Measurements from ENCODE around the gene NMRAL1.

NMRAL1 gene

GRCh38 chr16:4512473-4512872 lies 38.0 kb upstream of the NMRAL1 start:
- no peak for TF ChIP-seq CTCF (IDR thresholded peaks at IDR 0.05)
- no peak overlapping the region for H3K27ac Mint-ChIP-seq
- peaks cover 2% of the 10 kb centered on the region for H3K27me3 Mint-ChIP-seq (ENCODE audit: low read depth, poor library complexity)
- no peaks in the 10 kb centered on the region for H3K9me3 Mint-ChIP-seq
- no peaks in the 10 kb centered on the region for H3K36me3 Mint-ChIP-seq (ENCODE audit: low read depth)
- H3K4me3 Mint-ChIP-seq, result no peak overlapping the region
- H3K4me1 Mint-ChIP-seq, result no peaks in the 10 kb centered on the region
- DNase-seq, result no peak

GRCh38 chr16:4511441-4512082 lies 37.1 kb upstream of the NMRAL1 start:
- Mint-ChIP-seq H3K4me1 (no peaks in the 10 kb centered on the region), H3K9me3 (no peaks in the 10 kb centered on the region), H3K36me3 (ENCODE audit: low read depth) (no peaks in the 10 kb centered on the region), H3K27me3 (ENCODE audit: low read depth, poor library complexity) (peaks cover 2% of the 10 kb centered on the region), H3K27ac (no peak overlapping the region), H3K4me3 (no peak overlapping the region)
- DNase-seq, result peak; percentile 70
- TF ChIP-seq CTCF (IDR thresholded peaks at IDR 0.05), result peak; percentile 58

- H3K27ac Mint-ChIP-seq, result peak overlapping the region; percentile 25
These were observed 36.5 kb upstream of the NMRAL1 start for GRCh38 chr16:4510747-4511426.

GRCh38 chr16:4510131-4510530 lies 35.7 kb upstream of the NMRAL1 start:
- Mint-ChIP-seq H3K36me3 (ENCODE audit: low read depth) (no peaks in the 10 kb centered on the region), H3K4me3 (no peak overlapping the region), H3K4me1 (no peaks in the 10 kb centered on the region), H3K27ac (peak overlapping the region; percentile 37), H3K27me3 (ENCODE audit: low read depth, poor library complexity) (no peaks in the 10 kb centered on the region), H3K9me3 (no peaks in the 10 kb centered on the region)
- no peak for TF ChIP-seq CTCF (IDR thresholded peaks at IDR 0.05)
- no peak for DNase-seq

More at GRCh38 chr16:4510747-4511426, 36.5 kb upstream of the NMRAL1 start:
- no peak for TF ChIP-seq CTCF (IDR thresholded peaks at IDR 0.05)
- Mint-ChIP-seq H3K4me3 (no peak overlapping the region), H3K4me1 (no peaks in the 10 kb centered on the region), H3K36me3 (ENCODE audit: low read depth) (no peaks in the 10 kb centered on the region), H3K9me3 (no peaks in the 10 kb centered on the region), H3K27me3 (ENCODE audit: low read depth, poor library complexity) (no peaks in the 10 kb centered on the region)
- no peak for DNase-seq

GRCh38 chr16:4509420-4509819 lies 35.0 kb upstream of the NMRAL1 start:
- no peak overlapping the region for H3K4me3 Mint-ChIP-seq
- H3K4me1 Mint-ChIP-seq, result no peaks in the 10 kb centered on the region
- no peaks in the 10 kb centered on the region for H3K9me3 Mint-ChIP-seq
- H3K36me3 Mint-ChIP-seq (ENCODE audit: low read depth), result no peaks in the 10 kb centered on the region
- no peak for TF ChIP-seq CTCF (IDR thresholded peaks at IDR 0.05)
- no peak for DNase-seq
- H3K27me3 Mint-ChIP-seq (ENCODE audit: low read depth, poor library complexity), result no peaks in the 10 kb centered on the region
- no peak overlapping the region for H3K27ac Mint-ChIP-seq

GRCh38 chr16:4508806-4509205 lies 34.4 kb upstream of the NMRAL1 start:
- Mint-ChIP-seq H3K36me3 (ENCODE audit: low read depth) (no peaks in the 10 kb centered on the region), H3K4me3 (no peak overlapping the region), H3K4me1 (no peaks in the 10 kb centered on the region), H3K9me3 (no peaks in the 10 kb centered on the region), H3K27ac (no peak overlapping the region), H3K27me3 (ENCODE audit: low read depth, poor library complexity) (no peaks in the 10 kb centered on the region)
- no peak for TF ChIP-seq CTCF (IDR thresholded peaks at IDR 0.05)
- no peak for DNase-seq
